NCI-H748 (cell line): ENCODE data around the gene CLDN6.
"Not testable (repeated sequence)": the region's sequence is repeated elsewhere in the genome, so short reads cannot be mapped to it uniquely, and the experiment has no call there.

Experiments
- DNase-seq: peaks from one replicate; lab custom pipeline; 2025; ENCODE audit not compliant: unreplicated experiment; lab: John Stamatoyannopoulos, UW

Gene CLDN6

GRCh38 chr16:3017794-3018506 is at the start of gene CLDN6:
Gene CLDN6, minus strand, starts transcription at chr16:3018183. Its CDS starts 2,162 bp downstream, at chr16:3016021.
- peak; percentile 42 for DNase-seq

GRCh38 chr16:3066440-3066748 is 48.4 kb upstream of the CLDN6 start:
- no peak for DNase-seq

GRCh38 chr16:3065742-3066439 is 47.9 kb upstream of the CLDN6 start:
- DNase-seq: no peak

- no peak for DNase-seq
These were observed 47.2 kb upstream of the CLDN6 start, which contains the start of gene IL32 for GRCh38 chr16:3065069-3065741. Gene IL32, plus strand, starts transcription at chr16:3065640. Its CDS starts 172 bp downstream, at chr16:3065812.

GRCh38 chr16:3063625-3064386 is 45.8 kb upstream of the CLDN6 start:
- DNase-seq: no peak

- DNase-seq: no peak
These were observed 44.6 kb upstream of the CLDN6 start for GRCh38 chr16:3062553-3062952.

- DNase-seq: no peak
These were observed 42.5 kb upstream of the CLDN6 start for GRCh38 chr16:3060339-3061127.

- no peak for DNase-seq
These were observed 41.8 kb upstream of the CLDN6 start for GRCh38 chr16:3059723-3060242.

- DNase-seq: peak; percentile 78
These were observed 41.2 kb upstream of the CLDN6 start for GRCh38 chr16:3059041-3059722.

GRCh38 chr16:3058139-3059030 is 40.4 kb upstream of the CLDN6 start:
- peak; percentile 55 for DNase-seq

GRCh38 chr16:3057181-3058138 is 39.5 kb upstream of the CLDN6 start:
- DNase-seq: no peak

GRCh38 chr16:3056336-3057180 is 38.6 kb upstream of the CLDN6 start:
- no peak for DNase-seq

- not testable (repeated sequence) for DNase-seq
These were observed 37.7 kb upstream of the CLDN6 start for GRCh38 chr16:3055734-3056115.

- no peak for DNase-seq
These were observed 37.2 kb upstream of the CLDN6 start for GRCh38 chr16:3054965-3055733.

- DNase-seq: not testable (repeated sequence)
These were observed 35.3 kb upstream of the CLDN6 start for GRCh38 chr16:3053330-3053710.
